Stimulated activated effector memory CD8-positive, alpha-beta T cell treated with anti-CD3 and anti-CD28 coated beads, Interleukin-12 subunit alpha, Interleukin-12 subunit beta, amount 100 ng/mL, for 72 hours (primary cell): ENCODE results near the gene CTSH.
"Not testable (repeated sequence)": the region's sequence is repeated elsewhere in the genome, so short reads cannot be mapped to it uniquely, and the experiment has no call there.

Source experiments
- ATAC-seq: fragments of 150-1000 bp; cut with Tn5 transposase; 2 replicates; pipeline ENCODE4 v1.10.0; 2021
- DNase-seq, 2 donors: peaks; one replicate each; pipeline ENCODE4 v3.0.0; 2021 to 2022; ENCODE audit warnings: low spot score in 2 of 2
- H3K27ac Mint-ChIP-seq: one replicate; pipeline ENCODE4 v1.8.0; 2022; ENCODE audit warnings: mild to moderate bottlenecking, mixed read lengths
- H3K36me3 Mint-ChIP-seq: one replicate; pipeline ENCODE4 v1.8.0; 2022; ENCODE audit warnings: mild to moderate bottlenecking, mixed read lengths
- H3K4me1 Mint-ChIP-seq: one replicate; pipeline ENCODE4 v1.8.0; 2022; ENCODE audit warnings: mixed read lengths
- H3K4me3 Mint-ChIP-seq: one replicate; pipeline ENCODE4 v1.8.0; 2022; ENCODE audit warnings: mild to moderate bottlenecking, mixed read lengths
- H3K9me3 Mint-ChIP-seq: one replicate; pipeline ENCODE4 v1.8.0; 2022; ENCODE audit warnings: mixed read lengths

The CTSH gene

GRCh38 chr15:78904599-78905358 is 40.1 kb downstream of the CTSH start:
- Mint-ChIP-seq H3K4me1 (peaks cover 13% of the 10 kb centered on the region), H3K36me3 (peaks cover 100% of the 10 kb centered on the region), H3K4me3 (no peak overlapping the region), H3K27ac (peak overlapping the region; percentile 58), H3K9me3 (no peaks in the 10 kb centered on the region)
- ATAC-seq (no peak), DNase-seq (no peak)

- peak overlapping the region; percentile 80 for H3K27ac Mint-ChIP-seq
Observed at GRCh38 chr15:78902281-78903032, 42.4 kb downstream of the CTSH start.

GRCh38 chr15:78900819-78901533 is 43.9 kb downstream of the CTSH start:
- not testable (repeated sequence) for H3K9me3 Mint-ChIP-seq, H3K4me3 Mint-ChIP-seq, H3K27ac Mint-ChIP-seq, ATAC-seq, DNase-seq
- H3K36me3 Mint-ChIP-seq, result peaks cover 100% of the 10 kb centered on the region
- peaks cover 12% of the 10 kb centered on the region for H3K4me1 Mint-ChIP-seq

More at GRCh38 chr15:78902281-78903032, 42.4 kb downstream of the CTSH start:
- H3K9me3 Mint-ChIP-seq, ATAC-seq, H3K4me3 Mint-ChIP-seq, DNase-seq: not testable (repeated sequence)
- peaks cover 100% of the 10 kb centered on the region for H3K36me3 Mint-ChIP-seq
- peaks cover 12% of the 10 kb centered on the region for H3K4me1 Mint-ChIP-seq

GRCh38 chr15:78898540-78898939 is 46.3 kb downstream of the CTSH start:
- ATAC-seq, result no peak
- no peak for DNase-seq
- H3K4me3 Mint-ChIP-seq, result no peak overlapping the region
- peaks cover 12% of the 10 kb centered on the region for H3K4me1 Mint-ChIP-seq
- peaks cover 100% of the 10 kb centered on the region for H3K36me3 Mint-ChIP-seq
- H3K27ac Mint-ChIP-seq, result no peak overlapping the region
- H3K9me3 Mint-ChIP-seq, result no peaks in the 10 kb centered on the region

- H3K9me3 Mint-ChIP-seq, result no peaks in the 10 kb centered on the region
- peaks cover 24% of the 10 kb centered on the region for H3K4me1 Mint-ChIP-seq
- no peak overlapping the region for H3K4me3 Mint-ChIP-seq
- peaks cover 100% of the 10 kb centered on the region for H3K36me3 Mint-ChIP-seq
- no peak for DNase-seq
- no peak overlapping the region for H3K27ac Mint-ChIP-seq
- ATAC-seq, result no peak
Observed at GRCh38 chr15:78895471-78895870, 49.4 kb downstream of the CTSH start.

- no peak for ATAC-seq
- no peaks in the 10 kb centered on the region for H3K9me3 Mint-ChIP-seq
- H3K27ac Mint-ChIP-seq, result no peak overlapping the region
- no peak overlapping the region for H3K4me3 Mint-ChIP-seq
- H3K4me1 Mint-ChIP-seq, result peaks cover 24% of the 10 kb centered on the region
- no peak for DNase-seq
- peaks cover 100% of the 10 kb centered on the region for H3K36me3 Mint-ChIP-seq
Observed at GRCh38 chr15:78893538-78893937, 51.3 kb downstream of the CTSH start.

GRCh38 chr15:78889000-78889399 is 55.8 kb downstream of the CTSH start:
- no peak overlapping the region for H3K4me3 Mint-ChIP-seq
- ATAC-seq (no peak), DNase-seq (no peak)
- H3K4me1 Mint-ChIP-seq, result peaks cover 25% of the 10 kb centered on the region
- H3K9me3 Mint-ChIP-seq, result no peaks in the 10 kb centered on the region
- H3K36me3 Mint-ChIP-seq, result peaks cover 100% of the 10 kb centered on the region
- H3K27ac Mint-ChIP-seq, result no peak overlapping the region

- H3K36me3 Mint-ChIP-seq, result peaks cover 100% of the 10 kb centered on the region
- peaks cover 57% of the 10 kb centered on the region for H3K4me1 Mint-ChIP-seq
Observed at GRCh38 chr15:78881681-78882080, 63.2 kb downstream of the CTSH start.

GRCh38 chr15:78880813-78881212 is 64.0 kb downstream of the CTSH start:
- Mint-ChIP-seq H3K27ac (no peak overlapping the region), H3K9me3 (no peaks in the 10 kb centered on the region), H3K4me3 (peak overlapping the region; percentile 38), H3K4me1 (peaks cover 54% of the 10 kb centered on the region), H3K36me3 (peaks cover 100% of the 10 kb centered on the region)
- DNase-seq, result no peak
- peak; percentile 48 for ATAC-seq

More at GRCh38 chr15:78881681-78882080, 63.2 kb downstream of the CTSH start:
- Mint-ChIP-seq H3K27ac (no peak overlapping the region), H3K9me3 (no peaks in the 10 kb centered on the region), H3K4me3 (peak overlapping the region; percentile 38)
- DNase-seq (no peak), ATAC-seq (no peak)

- DNase-seq, result no peak
- H3K4me3 Mint-ChIP-seq, result peak overlapping the region; percentile 38
- peaks cover 100% of the 10 kb centered on the region for H3K36me3 Mint-ChIP-seq
Observed at GRCh38 chr15:78880242-78880533, 64.7 kb downstream of the CTSH start.

GRCh38 chr15:78879517-78880241 is 65.2 kb downstream of the CTSH start:
- H3K36me3 Mint-ChIP-seq, result peaks cover 100% of the 10 kb centered on the region
- H3K27ac Mint-ChIP-seq, result peak overlapping the region; percentile 48
- no peaks in the 10 kb centered on the region for H3K9me3 Mint-ChIP-seq
- H3K4me1 Mint-ChIP-seq, result peaks cover 65% of the 10 kb centered on the region
- peak overlapping the region; percentile 38 for H3K4me3 Mint-ChIP-seq
- DNase-seq, result no peak
- ATAC-seq, result peak; percentile 65

More at GRCh38 chr15:78880242-78880533, 64.7 kb downstream of the CTSH start:
- Mint-ChIP-seq H3K27ac (peak overlapping the region; percentile 48), H3K4me1 (peaks cover 60% of the 10 kb centered on the region), H3K9me3 (no peaks in the 10 kb centered on the region)
- ATAC-seq, result peak; percentile 81

GRCh38 chr15:78878356-78878755 is 66.5 kb downstream of the CTSH start:
- Mint-ChIP-seq H3K4me3 (peak overlapping the region; percentile 97), H3K9me3 (no peaks in the 10 kb centered on the region), H3K27ac (no peak overlapping the region), H3K36me3 (peaks cover 100% of the 10 kb centered on the region), H3K4me1 (peaks cover 62% of the 10 kb centered on the region)
- ATAC-seq, result no peak
- DNase-seq, result no peak

- DNase-seq, H3K27ac Mint-ChIP-seq, ATAC-seq, H3K9me3 Mint-ChIP-seq: not testable (repeated sequence)
- Mint-ChIP-seq H3K36me3 (peaks cover 98% of the 10 kb centered on the region), H3K4me1 (peaks cover 61% of the 10 kb centered on the region), H3K4me3 (peak overlapping the region; percentile 97)
Observed at GRCh38 chr15:78876954-78877353, 67.9 kb downstream of the CTSH start.

GRCh38 chr15:78875107-78875914 is 69.5 kb downstream of the CTSH start:
- H3K27ac Mint-ChIP-seq, result peak overlapping the region; percentile 100
- H3K4me1 Mint-ChIP-seq, result peaks cover 52% of the 10 kb centered on the region
- H3K9me3 Mint-ChIP-seq, result no peaks in the 10 kb centered on the region
- peaks cover 82% of the 10 kb centered on the region for H3K36me3 Mint-ChIP-seq
- DNase-seq (no peak), ATAC-seq (no peak)
- H3K4me3 Mint-ChIP-seq, result peak overlapping the region; percentile 97
